OCI-LY3 (cell line): Measurements from ENCODE around the gene TRIM7.
"Not testable (repeated sequence)": the region's sequence is repeated elsewhere in the genome, so short reads cannot be mapped to it uniquely, and the experiment has no call there.

Experiments used
- H2AFZ ChIP-seq: fragments of 200-600, 300-600 bp; shearing (Covaris generic); 2 replicates; pipeline ENCODE4 v1.6.0; 2014; ENCODE audit warnings: antibody characterized with exemption, low read depth, low read length
- H3K27ac ChIP-seq: fragments of 200-600, 300-600 bp; sonication (generic); 2 replicates; pipeline ENCODE4 v1.5.1; 2014; ENCODE audit warnings: mild to moderate bottlenecking, low read length, moderate library complexity, mixed read lengths
- H3K27me3 ChIP-seq: fragments of 200-600, 300-600 bp; sonication (generic); 2 replicates; pipeline ENCODE4 v1.6.1; 2014; ENCODE audit warnings: low read depth, low read length, mixed read lengths
- H3K36me3 ChIP-seq: fragments of 200-600, 300-600 bp; sonication (generic); replicated peaks from 2 replicates; pipeline ENCODE3; 2014; ENCODE audit warnings: low read depth, low read length, mixed read lengths
- H3K4me1 ChIP-seq: fragments of 300-600, 200-600 bp; sonication (generic); 2 replicates; pipeline ENCODE4 v1.6.1; 2014; ENCODE audit warnings: low read length, mixed read lengths
- H3K4me2 ChIP-seq: fragments of 200-600, 300-600 bp; sonication (generic); 2 replicates; pipeline ENCODE4 v1.6.1; 2014; ENCODE audit warnings: low read length, mixed read lengths
- H3K4me3 ChIP-seq: fragments of 300-600, 200-600 bp; sonication (generic); 2 replicates; pipeline ENCODE4 v1.5.1; 2014; ENCODE audit warnings: antibody characterized with exemption, mild to moderate bottlenecking, low read length, moderate library complexity
- H3K79me2 ChIP-seq: fragments of 300-600, 200-600 bp; shearing (Covaris generic); 2 replicates; pipeline ENCODE4 v1.6.1; 2014; ENCODE audit warnings: mild to moderate bottlenecking, low read length, mixed read lengths
- H3K9ac ChIP-seq: fragments of 300-600, 200-600 bp; shearing (Covaris generic); 2 replicates; pipeline ENCODE4 v1.6.0; 2014; ENCODE audit warnings: mild to moderate bottlenecking, low read length, moderate library complexity
- H3K9me3 ChIP-seq: fragments of 200-600, 300-600 bp; shearing (Covaris generic); 2 replicates; pipeline ENCODE4 v1.6.1; 2014; ENCODE audit warnings: low read length, mixed read lengths; ENCODE audit not compliant: insufficient read depth
- H4K20me1 ChIP-seq: fragments of 200-600, 300-600 bp; sonication (generic); 2 replicates; pipeline ENCODE4 v1.6.1; 2016; ENCODE audit warnings: low read length, mixed read lengths; ENCODE audit not compliant: insufficient read depth
- CTCF ChIP-seq: fragments of 200-600, 300-600 bp; sonication (generic); IDR thresholded peaks from 2 replicates; pipeline ENCODE4 v1.5.1; 2014; ENCODE audit warnings: antibody characterized with exemption, low read length, low read depth
- EZH2phosphoT487 ChIP-seq: fragments of 200-600 bp; shearing (Covaris generic); IDR thresholded peaks from 2 replicates; pipeline ENCODE4 v1.6.1; 2018; ENCODE audit warnings: antibody characterized with exemption, mixed run types, low read depth

TRIM7 gene

GRCh38 chr5:181163487-181164075 lies 41.4 kb downstream of the TRIM7 start:
- Histone ChIP-seq H3K27me3 (no peaks in the 10 kb centered on the region), H3K27ac (peak overlapping the region; percentile 44), H3K79me2 (no peaks in the 10 kb centered on the region), H2AFZ (peak overlapping the region; percentile 92), H3K4me1 (peaks cover 41% of the 10 kb centered on the region), H3K36me3 (no peaks in the 10 kb centered on the region), H3K4me3 (peak overlapping the region; percentile 76), H3K9ac (peak overlapping the region; percentile 63), H3K9me3 (no peaks in the 10 kb centered on the region), H4K20me1 (no peaks in the 10 kb centered on the region), H3K4me2 (peak overlapping the region; percentile 74)
- TF ChIP-seq CTCF: peak; percentile 37
- no peak for TF ChIP-seq EZH2phosphoT487

- Histone ChIP-seq H3K9me3 (no peaks in the 10 kb centered on the region), H3K36me3 (no peaks in the 10 kb centered on the region), H3K79me2 (no peaks in the 10 kb centered on the region), H2AFZ (peak overlapping the region; percentile 27; the same call in 1 of the 2 replicates), H3K4me3 (peak overlapping the region; percentile 77), H3K4me2 (peak overlapping the region; percentile 79), H3K9ac (peak overlapping the region; percentile 42), H4K20me1 (no peaks in the 10 kb centered on the region), H3K27ac (0 out of 2 replicates have a peak overlapping the region, but pooled peaks have one; percentile 6), H3K27me3 (no peaks in the 10 kb centered on the region), H3K4me1 (peaks cover 35% of the 10 kb centered on the region)
- TF ChIP-seq EZH2phosphoT487: no peak
Measured at GRCh38 chr5:181161534-181162175, 43.3 kb downstream of the TRIM7 start.

DNA sequence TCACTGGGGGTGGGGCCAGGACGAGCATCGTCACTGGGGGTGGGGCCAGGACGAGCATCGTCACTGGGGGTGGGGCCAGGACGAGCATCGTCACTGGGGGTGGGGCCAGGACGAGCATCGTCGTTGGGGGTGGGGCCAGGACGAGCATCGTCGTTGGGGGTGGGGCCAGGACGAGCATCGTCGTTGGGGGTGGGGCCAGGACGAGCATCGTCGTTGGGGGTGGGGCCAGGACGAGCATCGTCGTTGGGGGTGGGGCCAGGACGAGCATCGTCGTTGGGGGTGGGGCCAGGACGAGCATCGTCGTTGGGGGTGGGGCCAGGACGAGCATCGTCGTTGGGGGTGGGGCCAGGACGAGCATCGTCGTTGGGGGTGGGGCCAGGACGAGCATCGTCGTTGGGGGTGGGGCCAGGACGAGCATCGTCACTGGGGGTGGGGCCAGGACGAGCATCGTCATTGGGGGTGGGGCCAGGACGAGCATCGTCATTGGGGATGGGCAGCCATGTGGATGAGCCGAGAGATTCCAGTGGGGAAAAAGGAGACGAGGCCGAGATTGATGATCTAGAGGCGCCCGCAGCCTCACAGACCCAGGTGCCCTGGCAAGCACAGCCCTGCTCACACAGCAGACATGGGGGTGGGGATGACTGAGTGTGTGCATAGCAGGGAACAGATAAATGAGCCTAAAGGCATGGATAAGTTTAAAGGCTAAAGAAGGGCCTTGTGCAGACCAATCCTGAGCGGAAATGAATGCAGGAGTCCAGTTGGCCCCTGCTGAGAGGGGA lies 44.1 kb downstream of the TRIM7 start:
- Histone ChIP-seq H3K4me2 (peak overlapping the region; percentile 79), H3K27ac (0 out of 2 replicates have a peak overlapping the region, but pooled peaks have one; percentile 6), H3K4me3 (peak overlapping the region; percentile 77), H3K4me1 (peaks cover 42% of the 10 kb centered on the region), H2AFZ (peak overlapping the region; percentile 27; the same call in 1 of the 2 replicates), H3K9ac (peak overlapping the region; percentile 42)
- not testable (repeated sequence) for H3K79me2 ChIP-seq, H3K9me3 ChIP-seq, H3K36me3 ChIP-seq, H3K27me3 ChIP-seq, H4K20me1 ChIP-seq

DNA sequence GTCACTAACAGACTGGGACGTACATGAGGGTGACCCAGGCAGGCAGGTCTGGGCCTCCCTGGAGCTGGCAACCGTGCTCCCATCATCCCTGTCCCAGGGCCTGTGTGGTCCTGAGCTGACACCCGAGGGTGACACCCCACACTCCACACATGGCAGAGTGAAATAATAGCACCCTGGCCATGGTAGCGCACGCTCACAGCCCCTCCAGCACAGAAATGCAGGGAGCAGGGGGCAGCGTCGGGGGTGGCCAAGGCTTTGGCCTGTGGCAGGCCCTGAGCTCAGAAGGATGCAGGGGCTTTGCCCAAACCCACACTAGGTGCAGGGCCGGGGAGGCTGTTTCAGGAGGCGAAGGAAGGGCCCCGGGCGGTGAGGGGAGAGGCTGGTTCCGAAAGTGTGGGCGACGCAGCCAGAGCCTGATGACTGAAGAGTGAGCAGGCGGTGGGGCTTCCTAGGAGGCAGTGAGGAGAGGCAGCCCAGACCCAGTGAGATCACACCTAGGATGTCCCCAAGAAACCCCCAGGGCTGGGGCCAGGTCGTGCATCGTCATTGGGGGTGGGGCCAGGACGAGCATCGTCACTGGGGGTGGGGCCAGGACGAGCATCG lies 44.7 kb downstream of the TRIM7 start:
- Histone ChIP-seq H3K4me3 (peak overlapping the region; percentile 88), H3K4me2 (peak overlapping the region; percentile 100), H3K36me3 (no peaks in the 10 kb centered on the region), H3K9ac (peak overlapping the region; percentile 81), H4K20me1 (no peaks in the 10 kb centered on the region), H2AFZ (peak overlapping the region; percentile 72), H3K27me3 (no peaks in the 10 kb centered on the region), H3K79me2 (no peaks in the 10 kb centered on the region), H3K4me1 (peaks cover 42% of the 10 kb centered on the region), H3K27ac (peak overlapping the region; percentile 85), H3K9me3 (no peaks in the 10 kb centered on the region)
- TF ChIP-seq EZH2phosphoT487: no peak
- no peak for TF ChIP-seq CTCF
